ENCODE measurements around the gene HECA. TPM values are rescaled to one million over a fixed set of nuclear protein-coding genes. Genes with fewer than 3 reads are reported as not detected.

HECA gene
- 21.0 TPM for total RNA-seq (ENCODE audit: unreplicated experiment)
- long read RNA-seq, partial matches to known transcripts: 0 of 2 reads
- long read RNA-seq, other reads (novel, unspliced or antisense): 2 of 2 reads

- peak; percentile 99 for DNase-seq
- H3K4me1 Mint-ChIP-seq (ENCODE audit: low read depth, unreplicated experiment): peaks cover 10% of the 10 kb centered on the region
- peaks cover 7% of the 10 kb centered on the region for H3K27me3 Mint-ChIP-seq (ENCODE audit: unreplicated experiment)
- peaks cover 12% of the 10 kb centered on the region for H3K9me3 Mint-ChIP-seq (ENCODE audit: unreplicated experiment)
- H3K27ac Mint-ChIP-seq (ENCODE audit: unreplicated experiment): peak within 1 kb of the TSS; percentile 82
- no peak for TF ChIP-seq CTCF (IDR thresholded peaks at IDR 0.05; ENCODE audit: partially characterized antibody, unreplicated experiment)
- H3K36me3 Mint-ChIP-seq (ENCODE audit: unreplicated experiment): no peaks in the 10 kb centered on the region
- H3K4me3 Mint-ChIP-seq (ENCODE audit: unreplicated experiment): peak within 1 kb of the TSS; percentile 88
Measured at GRCh38 chr6:139134817-139135577, at the start of gene HECA. HECA (plus strand) TSS chr6:139135080; CDS start chr6:139135397, 317 bp downstream.

GRCh38 chr6:139091826-139092225 lies 43.1 kb upstream of the HECA start:
- Mint-ChIP-seq H3K9me3 (ENCODE audit: unreplicated experiment) (peaks cover 4% of the 10 kb centered on the region), H3K4me1 (ENCODE audit: low read depth, unreplicated experiment) (no peaks in the 10 kb centered on the region), H3K36me3 (ENCODE audit: unreplicated experiment) (peaks cover 6% of the 10 kb centered on the region), H3K27me3 (ENCODE audit: unreplicated experiment) (no peaks in the 10 kb centered on the region), H3K27ac (ENCODE audit: unreplicated experiment) (no peak overlapping the region), H3K4me3 (ENCODE audit: unreplicated experiment) (no peak overlapping the region)
- DNase-seq: no peak
- no peak for TF ChIP-seq CTCF (IDR thresholded peaks at IDR 0.05; ENCODE audit: partially characterized antibody, unreplicated experiment)

GRCh38 chr6:139099984-139100383 lies 34.9 kb upstream of the HECA start:
- Mint-ChIP-seq H3K4me1 (ENCODE audit: low read depth, unreplicated experiment) (no peaks in the 10 kb centered on the region), H3K4me3 (ENCODE audit: unreplicated experiment) (no peak overlapping the region), H3K27me3 (ENCODE audit: unreplicated experiment) (peaks cover 4% of the 10 kb centered on the region), H3K36me3 (ENCODE audit: unreplicated experiment) (no peaks in the 10 kb centered on the region), H3K9me3 (ENCODE audit: unreplicated experiment) (peaks cover 4% of the 10 kb centered on the region), H3K27ac (ENCODE audit: unreplicated experiment) (no peak overlapping the region)
- no peak for DNase-seq
- no peak for TF ChIP-seq CTCF (IDR thresholded peaks at IDR 0.05; ENCODE audit: partially characterized antibody, unreplicated experiment)

- Mint-ChIP-seq H3K36me3 (ENCODE audit: unreplicated experiment) (no peaks in the 10 kb centered on the region), H3K4me1 (ENCODE audit: low read depth, unreplicated experiment) (peaks cover 2% of the 10 kb centered on the region), H3K27ac (ENCODE audit: unreplicated experiment) (no peak overlapping the region), H3K4me3 (ENCODE audit: unreplicated experiment) (no peak overlapping the region), H3K9me3 (ENCODE audit: unreplicated experiment) (no peaks in the 10 kb centered on the region), H3K27me3 (ENCODE audit: unreplicated experiment) (no peaks in the 10 kb centered on the region)
- no peak for DNase-seq
- no peak for TF ChIP-seq CTCF (IDR thresholded peaks at IDR 0.05; ENCODE audit: partially characterized antibody, unreplicated experiment)
Measured at GRCh38 chr6:139107051-139107450, 27.8 kb upstream of the HECA start.

- Mint-ChIP-seq H3K9me3 (ENCODE audit: unreplicated experiment) (no peaks in the 10 kb centered on the region), H3K4me3 (ENCODE audit: unreplicated experiment) (no peak overlapping the region), H3K27me3 (ENCODE audit: unreplicated experiment) (peaks cover 3% of the 10 kb centered on the region), H3K36me3 (ENCODE audit: unreplicated experiment) (no peaks in the 10 kb centered on the region), H3K4me1 (ENCODE audit: low read depth, unreplicated experiment) (peaks cover 5% of the 10 kb centered on the region), H3K27ac (ENCODE audit: unreplicated experiment) (no peak overlapping the region)
- no peak for DNase-seq
- TF ChIP-seq CTCF (IDR thresholded peaks at IDR 0.05; ENCODE audit: partially characterized antibody, unreplicated experiment): no peak
Measured at GRCh38 chr6:139108378-139108777, 26.5 kb upstream of the HECA start.
